Measurements from ENCODE around the gene GTSE1. TPM values are rescaled to one million over a fixed set of nuclear protein-coding genes. Genes with fewer than 3 reads are reported as not detected.

The GTSE1 gene
- total and polyA plus RNA-seq, 2 of the 13 experiments (the other 11 are each of a cell fraction or from before 2014, with no cell fraction given) = 10.7 to 13.5 TPM

DNA sequence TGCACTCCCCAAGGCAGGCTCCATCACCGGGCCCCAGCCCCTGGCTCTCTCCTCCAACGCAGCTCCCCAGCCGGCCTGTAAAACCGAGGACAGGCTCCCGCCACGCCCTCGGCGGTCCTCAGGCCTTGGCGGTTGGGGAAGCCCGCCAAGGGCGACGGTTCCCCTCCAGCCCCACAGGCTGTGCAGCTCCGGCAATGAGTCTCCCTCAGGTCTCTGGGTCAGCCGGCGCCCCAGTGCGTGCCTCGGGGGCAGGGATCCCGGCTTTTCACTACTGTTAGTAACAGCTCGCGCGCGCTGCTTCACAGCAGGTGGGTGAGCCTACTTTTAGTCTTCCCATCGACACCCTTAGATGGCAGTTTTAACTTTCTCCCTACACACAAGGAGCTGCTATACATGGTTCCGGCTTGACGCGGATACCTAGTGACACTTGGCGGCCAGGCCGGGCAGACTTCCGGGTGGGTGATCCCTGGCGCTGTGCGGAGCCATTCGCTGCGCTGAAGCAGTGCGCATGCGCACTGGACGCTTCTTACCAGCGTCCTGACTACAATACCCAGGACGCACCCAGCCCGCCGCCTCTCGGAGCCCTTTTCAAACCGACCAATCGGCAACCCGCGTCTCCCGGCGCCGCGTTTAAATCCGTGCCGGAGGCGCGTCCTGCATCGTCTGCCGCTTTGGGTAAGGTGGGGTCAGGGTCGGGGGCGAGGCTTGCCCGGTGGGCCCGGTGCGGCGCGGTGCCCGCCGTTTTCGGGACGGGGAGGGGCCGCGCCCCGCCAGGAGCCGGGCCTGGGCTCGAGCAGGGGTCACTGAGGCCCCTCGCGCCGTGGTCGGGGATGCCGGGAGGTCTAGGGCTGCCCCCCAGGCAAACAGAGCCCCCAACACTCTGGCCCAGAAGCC, at the start of gene GTSE1 (continued):
- no peak; the same call in none of the 2 replicates for TF ChIP-seq HDAC2 (CRISPR knock-in tag; IDR thresholded peaks at IDR 0.05)
- peak; percentile 54; the same call in 1 of the 2 replicates for TF ChIP-seq ZNF343 (CRISPR knock-in tag; IDR thresholded peaks at IDR 0.05)
- no peak for TF ChIP-seq KDM4B (CRISPR knock-in tag; IDR thresholded peaks at IDR 0.05)
- no peak; the same call in 1 of the 2 replicates for TF ChIP-seq HOXA5 (CRISPR knock-in tag; IDR thresholded peaks at IDR 0.05)
- TF ChIP-seq ZBTB21 (CRISPR knock-in tag; IDR thresholded peaks at IDR 0.05) = no peak; the same call in 1 of the 2 replicates
- TF ChIP-seq, protein P1, sequence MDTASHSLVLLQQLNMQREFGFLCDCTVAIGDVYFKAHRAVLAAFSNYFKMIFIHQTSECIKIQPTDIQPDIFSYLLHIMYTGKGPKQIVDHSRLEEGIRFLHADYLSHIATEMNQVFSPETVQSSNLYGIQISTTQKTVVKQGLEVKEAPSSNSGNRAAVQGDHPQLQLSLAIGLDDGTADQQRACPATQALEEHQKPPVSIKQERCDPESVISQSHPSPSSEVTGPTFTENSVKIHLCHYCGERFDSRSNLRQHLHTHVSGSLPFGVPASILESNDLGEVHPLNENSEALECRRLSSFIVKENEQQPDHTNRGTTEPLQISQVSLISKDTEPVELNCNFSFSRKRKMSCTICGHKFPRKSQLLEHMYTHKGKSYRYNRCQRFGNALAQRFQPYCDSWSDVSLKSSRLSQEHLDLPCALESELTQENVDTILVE (CRISPR knock-in tag; IDR thresholded peaks at IDR 0.05) = 0 out of 2 replicates have a peak, but pooled peaks have one; percentile 21
- TF ChIP-seq, protein P2, sequence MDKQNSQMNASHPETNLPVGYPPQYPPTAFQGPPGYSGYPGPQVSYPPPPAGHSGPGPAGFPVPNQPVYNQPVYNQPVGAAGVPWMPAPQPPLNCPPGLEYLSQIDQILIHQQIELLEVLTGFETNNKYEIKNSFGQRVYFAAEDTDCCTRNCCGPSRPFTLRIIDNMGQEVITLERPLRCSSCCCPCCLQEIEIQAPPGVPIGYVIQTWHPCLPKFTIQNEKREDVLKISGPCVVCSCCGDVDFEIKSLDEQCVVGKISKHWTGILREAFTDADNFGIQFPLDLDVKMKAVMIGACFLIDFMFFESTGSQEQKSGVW (CRISPR knock-in tag; IDR thresholded peaks at IDR 0.05; ENCODE audit: borderline replicate concordance) = no peak
- peak; percentile 81; the same call in 1 of the 2 replicates for TF ChIP-seq ZFP91 (CRISPR knock-in tag; IDR thresholded peaks at IDR 0.05; ENCODE audit: borderline replicate concordance)
- TF ChIP-seq, protein P3, sequence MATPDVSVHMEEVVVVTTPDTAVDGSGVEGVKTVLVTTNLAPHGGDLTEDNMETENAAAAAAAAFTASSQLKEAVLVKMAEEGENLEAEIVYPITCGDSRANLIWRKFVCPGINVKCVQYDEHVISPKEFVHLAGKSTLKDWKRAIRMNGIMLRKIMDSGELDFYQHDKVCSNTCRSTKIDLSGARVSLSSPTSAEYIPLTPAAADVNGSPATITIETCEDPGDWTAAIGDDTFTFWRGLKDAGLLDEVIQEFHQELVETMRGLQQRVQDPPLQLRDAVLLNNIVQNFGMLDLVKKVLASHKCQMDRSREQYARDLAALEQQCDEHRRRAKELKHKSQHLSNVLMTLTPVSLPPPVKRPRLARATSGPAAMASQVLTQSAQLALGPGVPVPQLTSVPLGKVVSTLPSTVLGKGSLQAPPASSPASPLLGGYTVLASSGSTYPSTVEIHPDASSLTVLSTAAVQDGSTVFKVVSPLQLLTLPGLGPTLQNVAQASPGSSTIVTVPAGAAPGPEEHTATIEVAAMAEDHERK (CRISPR knock-in tag; IDR thresholded peaks at IDR 0.05; ENCODE audit: low read depth) = peak; percentile 59; the same call in 1 of the 2 replicates
- no peak; the same call in 1 of the 2 replicates for TF ChIP-seq DNMT3B (CRISPR knock-in tag; conservative IDR thresholded peaks at IDR 0.05)
- TF ChIP-seq SIN3A (IDR thresholded peaks at IDR 0.05; ENCODE audit: borderline replicate concordance, low read depth, low read length) = peak; percentile 97
- TF ChIP-seq IRF1 (CRISPR knock-in tag; IDR thresholded peaks at IDR 0.05; ENCODE audit: low read depth) = no peak
- TF ChIP-seq MNT (IDR thresholded peaks at IDR 0.05) = peak; percentile 34; the same call in 1 of the 2 replicates
- no peak for TF ChIP-seq ZNF557 (CRISPR knock-in tag; IDR thresholded peaks at IDR 0.05)
- no peak for TF ChIP-seq ATF7 (IDR thresholded peaks at IDR 0.05)
- TF ChIP-seq ATF7 (CRISPR knock-in tag; IDR thresholded peaks at IDR 0.05) = peak; percentile 37; the same call in 1 of the 2 replicates
- TF ChIP-seq BCL6 (CRISPR knock-in tag; IDR thresholded peaks at IDR 0.05) = no peak

Measured in HepG2 (cell line).